Neural cell (in vitro differentiated cells): ENCODE data around the gene TBPL1.

ENCODE experiments used
- CTCF ChIP-seq: fragments of 450-650 bp; IDR thresholded peaks from 2 replicates; pipeline ENCODE4 v1.5.1; 2014; ENCODE audit warnings: antibody characterized with exemption, mild to moderate bottlenecking, moderate library complexity; ENCODE audit not compliant: poor library complexity, severe bottlenecking
- EP300 ChIP-seq: fragments of 450-650 bp; conservative IDR thresholded peaks from 2 replicates; pipeline ENCODE4 v1.6.1; 2014; ENCODE audit warnings: antibody characterized with exemption, mild to moderate bottlenecking, moderate library complexity; ENCODE audit not compliant: poor library complexity, severe bottlenecking

GRCh38 chr6:133906050-133906449 lies 47.0 kb upstream of the TBPL1 start:
- TF ChIP-seq EP300 = no peak
- TF ChIP-seq CTCF = no peak
